Caco-2 (cell line): ENCODE measurements around the gene PLEKHG5. TPM values are rescaled to one million over a fixed set of nuclear protein-coding genes. Genes with fewer than 3 reads are reported as not detected.

Experiments
- Bru-seq: library from RNA; stranded (reverse); fragments of 400-500 nt; gene quantifications from one replicate; lab custom pipeline; 2021; lab: Mats Ljungman, UMichigan
- BruChase-seq, 2 experiments: library from RNA; stranded (reverse); fragments of 400-500 nt; gene quantifications; one replicate each; lab custom pipeline; 2021; lab: Mats Ljungman, UMichigan
- BruUV-seq: library from RNA; stranded (reverse); fragments of 400-500 nt; replicated peaks from 2 replicates; lab custom pipeline; 2021; lab: Mats Ljungman, UMichigan
- CTCF ChIA-PET: fragments of 300-600 bp; sonication (Branson Sonifier 250); formaldehyde crosslinking; loops from one replicate; lab custom pipeline; 2022; ENCODE audit warnings: antibody characterized with exemption; lab: Charles Lee
- POLR2A ChIA-PET: fragments of 300-600 bp; sonication (Branson Sonifier 250); formaldehyde crosslinking; loops from one replicate; lab custom pipeline; 2022; ENCODE audit warnings: antibody characterized with exemption; lab: Charles Lee
- DNase-seq, 2 experiments: peaks; one replicate each; pipeline versions ENCODE4 v3.0.0 to v3.0.0-alpha.2; 2020 to 2022
- H3K27me3 ChIP-seq: replicated peaks from 2 replicates; pipeline ENCODE4 v1.6.0; 2011; ENCODE audit warnings: low read length; ENCODE audit not compliant: control insufficient read depth, insufficient read depth
- H3K36me3 ChIP-seq: 2 replicates; pipeline ENCODE4 v1.5.1; 2011; ENCODE audit warnings: low read length; ENCODE audit not compliant: control insufficient read depth, insufficient read depth
- H3K4me1 ChIP-seq: fragments of 250-450 bp; sonication (Bioruptor Pico); 2 replicates; pipeline ENCODE4 v1.5.1; 2020; ENCODE audit warnings: mild to moderate bottlenecking
- H3K4me3 ChIP-seq: 2 replicates; pipeline ENCODE4 v1.5.1; 2011; ENCODE audit warnings: low read depth, mild to moderate bottlenecking, control low read depth, low read length
- H3K9me3 ChIP-seq: fragments of 250-450 bp; sonication (Bioruptor Pico); 2 replicates; pipeline ENCODE4 v1.5.1; 2020; ENCODE audit warnings: mild to moderate bottlenecking, moderate library complexity
- H3K27ac Mint-ChIP-seq: one replicate; pipeline ENCODE4 v1.8.0; 2022; ENCODE audit warnings: mixed read lengths; ENCODE audit not compliant: unreplicated experiment
- H3K27me3 Mint-ChIP-seq: one replicate; pipeline ENCODE4 v1.8.0; 2022; ENCODE audit warnings: mixed read lengths; ENCODE audit not compliant: insufficient read depth, unreplicated experiment
- H3K36me3 Mint-ChIP-seq: one replicate; pipeline ENCODE4 v1.8.0; 2022; ENCODE audit warnings: mild to moderate bottlenecking, mixed read lengths; ENCODE audit not compliant: insufficient read depth, unreplicated experiment
- H3K4me1 Mint-ChIP-seq: one replicate; pipeline ENCODE4 v1.8.0; 2022; ENCODE audit warnings: low read depth, mixed read lengths; ENCODE audit not compliant: unreplicated experiment
- H3K4me3 Mint-ChIP-seq: one replicate; pipeline ENCODE4 v1.8.0; 2022; ENCODE audit warnings: mild to moderate bottlenecking, moderate library complexity, mixed read lengths; ENCODE audit not compliant: unreplicated experiment
- H3K9me3 Mint-ChIP-seq: one replicate; pipeline ENCODE4 v1.8.0; 2022; ENCODE audit warnings: mixed read lengths; ENCODE audit not compliant: unreplicated experiment
- CTCF ChIP-seq, 2 experiments: fragments of 200-600 bp in 1 of 2; IDR thresholded peaks; 1 replicate in 1 of 2; 2 replicates in 1 of 2; pipeline versions ENCODE4 v1.5.1 to v1.8.0; 2011 to 2022; ENCODE audit warnings: antibody characterized with exemption in 1 of 2, control low read depth in 1 of 2, inconsistent platforms in 1 of 2, low read depth in 1 of 2, low read length in 1 of 2, mild to moderate bottlenecking in 1 of 2, moderate library complexity in 1 of 2; ENCODE audit not compliant: insufficient read depth in 1 of 2, severe bottlenecking in 1 of 2, unreplicated experiment in 1 of 2
- intact Hi-C: fragments of 100-400 bp; cut with micrococcal nuclease; formaldehyde crosslinking; loops from one replicate; pipeline ENCODE4 v1.10.0; 2022; ENCODE audit not compliant: unreplicated experiment
- long read RNA-seq: library from polyadenylated mRNA; stranded (forward); transcript quantifications from one replicate; pipeline ENCODE4 v2.0.0, GENCODE V29; 2022
- total RNA-seq: library from RNA; stranded (reverse); gene quantifications from 2 replicates; pipeline ENCODE4 v1.2.3, GENCODE V29; 2022

PLEKHG5 gene
- total RNA-seq (11.6 and 12.2 TPM in 2 replicates), Bru-seq, nascent RNA (percentile 34 among the genes with signal in this experiment), BruChase-seq, experiment 1, labeled RNA remaining after a 2-hour chase (percentile 39 among the genes with signal in this experiment), BruChase-seq, experiment 2, labeled RNA remaining after a 6-hour chase (percentile 50 among the genes with signal in this experiment)
- long read RNA-seq, partial matches to known transcripts: 1 of 8 reads
- long read RNA-seq, other reads (novel, unspliced or antisense): 7 of 8 reads

GRCh38 chr1:6491480-6491962 is at the start of gene PLEKHG5:
Gene PLEKHG5 (minus strand): TSS chr1:6491667. CDS start chr1:6477571, 14,096 bp downstream.
- Histone ChIP-seq H3K4me3 (peak within 1 kb of the TSS; percentile 53), H3K9me3 (no peaks in the 10 kb centered on the region), H3K36me3 (no peaks in the 10 kb centered on the region), H3K4me1 (peaks cover 11% of the 10 kb centered on the region; the same call in 1 of the 2 replicates), H3K27me3 (no peaks in the 10 kb centered on the region)
- DNase-seq: no peak
- no peaks in the 10 kb centered on the region for H3K27me3 Mint-ChIP-seq
- intact Hi-C loops: loop anchor here (5.0 to 10.0 kb wide), 2 partner anchors 113 to 244 kb away; partner anchors contain the start of gene KLHL21
- H3K9me3 Mint-ChIP-seq: no peaks in the 10 kb centered on the region
- no peak for TF ChIP-seq CTCF (IDR thresholded peaks at IDR 0.05; ENCODE audit: insufficient read depth in 1 of 2, low read depth in 1 of 2, low read length in 1 of 2, severe bottlenecking in 1 of 2, unreplicated experiment in 1 of 2)
- no peaks in the 10 kb centered on the region for H3K36me3 Mint-ChIP-seq
- H3K4me1 Mint-ChIP-seq: peaks cover 9% of the 10 kb centered on the region
- H3K27ac Mint-ChIP-seq: peak within 1 kb of the TSS; percentile 84
- ChIA-PET CTCF (interaction anchor here (0.6 to 3.2 kb wide), 4 partner anchors 68 to 246 kb away, joined by 3 to 16 read pairs (median 3); partner anchors contain the start of gene HES2), POLR2A (no interaction called here)
- BruUV-seq: no TSS peak
- H3K4me3 Mint-ChIP-seq: peak within 1 kb of the TSS; percentile 88

GRCh38 chr1:6538956-6539355 is 47.5 kb upstream of the PLEKHG5 start:
- Histone ChIP-seq H3K36me3 (no peaks in the 10 kb centered on the region; the same call in 1 of the 2 replicates), H3K4me3 (no peak overlapping the region), H3K9me3 (no peaks in the 10 kb centered on the region), H3K4me1 (no peaks in the 10 kb centered on the region), H3K27me3 (no peaks in the 10 kb centered on the region)
- Mint-ChIP-seq H3K36me3 (peaks cover 49% of the 10 kb centered on the region), H3K4me3 (no peak overlapping the region), H3K9me3 (no peaks in the 10 kb centered on the region), H3K27ac (no peak overlapping the region), H3K27me3 (no peaks in the 10 kb centered on the region), H3K4me1 (no peaks in the 10 kb centered on the region)
- intact Hi-C loops: no loop called here
- TF ChIP-seq CTCF (IDR thresholded peaks at IDR 0.05; ENCODE audit: insufficient read depth in 1 of 2, low read depth in 1 of 2, low read length in 1 of 2, severe bottlenecking in 1 of 2, unreplicated experiment in 1 of 2): no peak
- POLR2A ChIA-PET: no interaction called here
- DNase-seq: no peak
- CTCF ChIA-PET: no interaction called here
- BruUV-seq: no TSS peak

- intact Hi-C loops: no loop called here
- Mint-ChIP-seq H3K27ac (no peak overlapping the region), H3K27me3 (no peaks in the 10 kb centered on the region), H3K36me3 (peaks cover 59% of the 10 kb centered on the region), H3K4me3 (no peak overlapping the region), H3K9me3 (no peaks in the 10 kb centered on the region), H3K4me1 (no peaks in the 10 kb centered on the region)
- CTCF ChIA-PET: no interaction called here
- no peaks in the 10 kb centered on the region for H3K27me3 ChIP-seq
- no peak overlapping the region for H3K4me3 ChIP-seq
- no TSS peak for BruUV-seq
- no peak for DNase-seq
- H3K9me3 ChIP-seq: no peaks in the 10 kb centered on the region
- POLR2A ChIA-PET: no interaction called here
- TF ChIP-seq CTCF (IDR thresholded peaks at IDR 0.05; ENCODE audit: insufficient read depth in 1 of 2, low read depth in 1 of 2, low read length in 1 of 2, severe bottlenecking in 1 of 2, unreplicated experiment in 1 of 2): no peak
- H3K4me1 ChIP-seq: no peaks in the 10 kb centered on the region
- H3K36me3 ChIP-seq: no peaks in the 10 kb centered on the region; the same call in 1 of the 2 replicates
Observed at GRCh38 chr1:6536291-6536690, 44.8 kb upstream of the PLEKHG5 start.
